HepG2 (cell line): ENCODE data around the gene NIP7. TPM values are rescaled to one million over a fixed set of nuclear protein-coding genes. Genes with fewer than 3 reads are reported as not detected.

Source experiments
- FLYWCH1 ChIP-seq: sonication (generic); formaldehyde crosslinking; IDR thresholded peaks from 2 replicates; pipeline ENCODE4 v1.8.1; 2023; ENCODE audit warnings: mild to moderate bottlenecking, missing genetic modification reagents
- GLI4 ChIP-seq: sonication (generic); formaldehyde crosslinking; IDR thresholded peaks from 2 replicates; pipeline ENCODE4 v1.5.1; 2020; ENCODE audit warnings: missing genetic modification reagents, mild to moderate bottlenecking, moderate library complexity, borderline replicate concordance
- GPN1 ChIP-seq: sonication (generic); formaldehyde crosslinking; IDR thresholded peaks from 2 replicates; pipeline ENCODE4 v1.5.1; 2020; ENCODE audit warnings: missing genetic modification reagents, borderline replicate concordance
- KDM1A ChIP-seq: IDR thresholded peaks from 2 replicates; pipeline ENCODE4 v1.6.1; 2016; ENCODE audit warnings: missing compliant biosample characterization
- MBD4 ChIP-seq: IDR thresholded peaks from 2 replicates; pipeline ENCODE4 v1.6.1; 2012; ENCODE audit warnings: low read length, inconsistent platforms, borderline replicate concordance
- NFIB ChIP-seq: sonication (generic); formaldehyde crosslinking; IDR thresholded peaks from 2 replicates; pipeline ENCODE4 v1.9.0; 2021; ENCODE audit warnings: missing genetic modification reagents, mild to moderate bottlenecking, borderline replicate concordance
- NFYB ChIP-seq: sonication (generic); formaldehyde crosslinking; IDR thresholded peaks from 2 replicates; pipeline ENCODE4 v1.4.0; 2020; ENCODE audit warnings: missing genetic modification reagents
- NFYC ChIP-seq: IDR thresholded peaks from 2 replicates; pipeline ENCODE4 v1.6.1; 2016; ENCODE audit warnings: missing genetic modification reagents, missing compliant biosample characterization
- POLR2A ChIP-seq, 2 experiments: IDR thresholded peaks; 2 replicates each; pipeline ENCODE4 v1.6.1; 2011; ENCODE audit warnings: low read depth in 2 of 2, low read length in 2 of 2, mild to moderate bottlenecking in 1 of 2, moderate library complexity in 1 of 2; ENCODE audit not compliant: insufficient read depth in 1 of 2
- PTBP1 ChIP-seq: fragments of 200-400 bp; formaldehyde crosslinking; IDR thresholded peaks from 2 replicates; pipeline ENCODE4 v1.6.1; 2018; ENCODE audit warnings: low read length, low read depth; ENCODE audit not compliant: poor library complexity, severe bottlenecking
- RBM22 ChIP-seq: fragments of 200-400 bp; formaldehyde crosslinking; optimal IDR thresholded peaks from 2 replicates; pipeline ENCODE3; 2017; ENCODE audit warnings: mild to moderate bottlenecking, low read length, moderate library complexity
- TARDBP ChIP-seq: sonication (generic); formaldehyde crosslinking; IDR thresholded peaks from 2 replicates; pipeline ENCODE4 v1.8.0; 2022; ENCODE audit warnings: mild to moderate bottlenecking, missing genetic modification reagents
- TMF1 ChIP-seq: sonication (generic); formaldehyde crosslinking; IDR thresholded peaks from 2 replicates; pipeline ENCODE4 v1.8.1; 2022; ENCODE audit warnings: low read depth, missing genetic modification reagents
- XBP1 ChIP-seq: sonication (generic); formaldehyde crosslinking; IDR thresholded peaks from 2 replicates; pipeline ENCODE4 v1.5.0; 2020; ENCODE audit warnings: missing genetic modification reagents
- ZBTB7B ChIP-seq: sonication (generic); formaldehyde crosslinking; IDR thresholded peaks from 2 replicates; pipeline ENCODE4 v1.4.0; 2020; ENCODE audit warnings: missing genetic modification reagents
- ZNF562 ChIP-seq: sonication (generic); formaldehyde crosslinking; IDR thresholded peaks from 2 replicates; pipeline ENCODE4 v1.8.0; 2022; ENCODE audit warnings: missing genetic modification reagents, borderline replicate concordance
- ZNF564 ChIP-seq: sonication (generic); formaldehyde crosslinking; IDR thresholded peaks from 2 replicates; pipeline ENCODE4 v1.8.1; 2023; ENCODE audit warnings: mild to moderate bottlenecking, missing genetic modification reagents
- ZNF746 ChIP-seq: sonication (generic); formaldehyde crosslinking; IDR thresholded peaks from 2 replicates; pipeline ENCODE4 v1.8.0; 2022; ENCODE audit warnings: mild to moderate bottlenecking, missing genetic modification reagents
- ZNF766 ChIP-seq: sonication (generic); formaldehyde crosslinking; IDR thresholded peaks from 2 replicates; pipeline ENCODE4 v1.5.0; 2020; ENCODE audit warnings: missing genetic modification reagents, borderline replicate concordance
- ZNF772 ChIP-seq: sonication (generic); formaldehyde crosslinking; IDR thresholded peaks from 2 replicates; pipeline ENCODE4 v1.5.0; 2020; ENCODE audit warnings: mild to moderate bottlenecking, missing genetic modification reagents
- ZNF879 ChIP-seq: sonication (generic); formaldehyde crosslinking; IDR thresholded peaks from 2 replicates; pipeline ENCODE4 v1.8.1; 2023; ENCODE audit warnings: missing genetic modification reagents
- polyA plus RNA-seq, 8 experiments: library from polyadenylated mRNA; depleted of rRNA in 3 of 8; stranded (reverse) in 7 of 8; unstranded in 1 of 8; fragments of >200 nt; fragmentation: Illumina TruSeq in 4 of 8; extraction: Trizol in 4 of 8; gene quantifications; 2 replicates each; pipeline versions ENCODE4 v1.2.1 to v1.2.3, GENCODE V29; 2011 to 2016; ENCODE audit warnings: low read depth in 4 of 8, missing spikeins in 1 of 8, mixed read lengths in 1 of 8; ENCODE audit not compliant: insufficient read depth in 1 of 8
- total RNA-seq, 5 experiments: library from RNA; depleted of rRNA; stranded (reverse); fragments of >200 nt; fragmentation: Illumina TruSeq; extraction: Trizol; gene quantifications; 2 replicates each; pipeline ENCODE4 v1.2.3, GENCODE V29; 2016; ENCODE audit warnings: low read depth in 1 of 5
- TF ChIP-seq, protein P1 (sequence below): sonication (generic); formaldehyde crosslinking; IDR thresholded peaks from 2 replicates; pipeline ENCODE4 v1.4.0; 2020; ENCODE audit warnings: missing genetic modification reagents
- TF ChIP-seq, protein P2 (sequence below): sonication (generic); formaldehyde crosslinking; IDR thresholded peaks from 2 replicates; pipeline ENCODE4 v1.8.0; 2022; ENCODE audit warnings: mild to moderate bottlenecking, missing genetic modification reagents
- TF ChIP-seq, protein P3 (sequence below): sonication (generic); formaldehyde crosslinking; conservative IDR thresholded peaks from 2 replicates; pipeline ENCODE4 v1.4.0; 2020; ENCODE audit warnings: missing genetic modification reagents
- TF ChIP-seq, protein P4 (sequence below): IDR thresholded peaks from 2 replicates; pipeline ENCODE4 v1.6.1; 2012; ENCODE audit warnings: low read depth, low read length, improper control_type of control experiment
- TF ChIP-seq, protein P5 (sequence below): sonication (generic); formaldehyde crosslinking; IDR thresholded peaks from 2 replicates; pipeline ENCODE4 v1.4.0; 2020; ENCODE audit warnings: missing genetic modification reagents

The NIP7 gene
- total and polyA plus RNA-seq, 2 of the 13 experiments (the other 11 are each of a cell fraction or from before 2014, with no cell fraction given): 15.3 to 114 TPM

DNA sequence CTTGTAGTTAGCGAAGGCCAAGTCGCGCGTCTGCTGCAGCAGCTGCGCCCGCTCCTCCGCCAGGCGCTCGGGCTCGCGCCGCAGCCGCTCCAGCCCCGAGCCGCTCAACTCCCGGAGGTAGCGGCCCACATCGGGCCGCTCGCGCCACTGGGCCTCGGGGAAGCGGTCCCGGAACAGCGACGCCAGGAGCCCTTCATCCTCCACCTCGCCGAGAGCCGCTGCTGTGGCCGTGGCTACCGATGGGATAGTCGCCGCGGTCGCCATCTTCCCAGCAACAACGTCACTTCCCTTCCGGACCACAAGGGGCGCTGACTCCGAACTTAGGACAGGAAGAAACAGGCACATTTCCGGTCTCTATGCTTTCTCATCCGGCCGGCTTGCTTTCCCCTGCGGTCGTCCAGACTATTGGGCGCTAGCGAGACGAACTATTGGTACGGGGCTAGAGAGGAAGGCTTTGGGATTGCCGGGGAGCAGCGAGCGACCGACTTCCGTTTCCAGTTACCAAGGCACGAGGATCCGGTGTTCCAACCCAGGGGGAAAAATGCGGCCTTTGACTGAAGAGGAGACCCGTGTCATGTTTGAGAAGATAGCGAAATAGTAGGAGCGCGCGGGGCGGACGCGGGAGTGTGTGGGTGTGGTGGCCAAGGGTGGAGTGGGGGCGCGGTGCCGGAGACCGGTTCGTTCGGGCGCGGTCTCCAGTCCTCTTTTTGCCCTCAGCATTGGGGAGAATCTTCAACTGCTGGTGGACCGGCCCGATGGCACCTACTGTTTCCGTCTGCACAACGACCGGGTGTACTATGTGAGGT, at the start of gene NIP7, which contains the start of gene COG8 (continued):
- TF ChIP-seq XBP1 (CRISPR knock-in tag): no peak; the same call in none of the 2 replicates
- TF ChIP-seq, protein P1, sequence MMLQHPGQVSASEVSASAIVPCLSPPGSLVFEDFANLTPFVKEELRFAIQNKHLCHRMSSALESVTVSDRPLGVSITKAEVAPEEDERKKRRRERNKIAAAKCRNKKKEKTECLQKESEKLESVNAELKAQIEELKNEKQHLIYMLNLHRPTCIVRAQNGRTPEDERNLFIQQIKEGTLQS: peak; percentile 51; the same call in 1 of the 2 replicates
- TF ChIP-seq ZNF772 (CRISPR knock-in tag): peak; percentile 82
- TF ChIP-seq ZNF564 (CRISPR knock-in tag): 0 out of 2 replicates have a peak, but pooled peaks have one; percentile 22
- TF ChIP-seq FLYWCH1 (CRISPR knock-in tag): no peak
- TF ChIP-seq, protein P2, sequence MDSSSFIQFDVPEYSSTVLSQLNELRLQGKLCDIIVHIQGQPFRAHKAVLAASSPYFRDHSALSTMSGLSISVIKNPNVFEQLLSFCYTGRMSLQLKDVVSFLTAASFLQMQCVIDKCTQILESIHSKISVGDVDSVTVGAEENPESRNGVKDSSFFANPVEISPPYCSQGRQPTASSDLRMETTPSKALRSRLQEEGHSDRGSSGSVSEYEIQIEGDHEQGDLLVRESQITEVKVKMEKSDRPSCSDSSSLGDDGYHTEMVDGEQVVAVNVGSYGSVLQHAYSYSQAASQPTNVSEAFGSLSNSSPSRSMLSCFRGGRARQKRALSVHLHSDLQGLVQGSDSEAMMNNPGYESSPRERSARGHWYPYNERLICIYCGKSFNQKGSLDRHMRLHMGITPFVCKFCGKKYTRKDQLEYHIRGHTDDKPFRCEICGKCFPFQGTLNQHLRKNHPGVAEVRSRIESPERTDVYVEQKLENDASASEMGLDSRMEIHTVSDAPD: peak; percentile 89; the same call in 1 of the 2 replicates
- TF ChIP-seq, protein P3, sequence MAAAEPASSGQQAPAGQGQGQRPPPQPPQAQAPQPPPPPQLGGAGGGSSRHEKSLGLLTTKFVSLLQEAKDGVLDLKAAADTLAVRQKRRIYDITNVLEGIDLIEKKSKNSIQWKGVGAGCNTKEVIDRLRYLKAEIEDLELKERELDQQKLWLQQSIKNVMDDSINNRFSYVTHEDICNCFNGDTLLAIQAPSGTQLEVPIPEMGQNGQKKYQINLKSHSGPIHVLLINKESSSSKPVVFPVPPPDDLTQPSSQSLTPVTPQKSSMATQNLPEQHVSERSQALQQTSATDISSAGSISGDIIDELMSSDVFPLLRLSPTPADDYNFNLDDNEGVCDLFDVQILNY: peak; percentile 25; the same call in 1 of the 2 replicates
- peak; percentile 84; the same call in 1 of the 2 replicates for TF ChIP-seq TMF1
- TF ChIP-seq NFIB (CRISPR knock-in tag): no peak
- peak; percentile 58 for TF ChIP-seq RBM22
- TF ChIP-seq POLR2A (IDR thresholded peaks at IDR 0.05; ENCODE audit: insufficient read depth in 1 of 2, low read depth in 2 of 2, low read length in 2 of 2): peak; percentile 91 to 93
- TF ChIP-seq ZBTB7B: 0 out of 2 replicates have a peak, but pooled peaks have one; percentile 16
- TF ChIP-seq TARDBP: peak; percentile 96
- TF ChIP-seq, protein P4, sequence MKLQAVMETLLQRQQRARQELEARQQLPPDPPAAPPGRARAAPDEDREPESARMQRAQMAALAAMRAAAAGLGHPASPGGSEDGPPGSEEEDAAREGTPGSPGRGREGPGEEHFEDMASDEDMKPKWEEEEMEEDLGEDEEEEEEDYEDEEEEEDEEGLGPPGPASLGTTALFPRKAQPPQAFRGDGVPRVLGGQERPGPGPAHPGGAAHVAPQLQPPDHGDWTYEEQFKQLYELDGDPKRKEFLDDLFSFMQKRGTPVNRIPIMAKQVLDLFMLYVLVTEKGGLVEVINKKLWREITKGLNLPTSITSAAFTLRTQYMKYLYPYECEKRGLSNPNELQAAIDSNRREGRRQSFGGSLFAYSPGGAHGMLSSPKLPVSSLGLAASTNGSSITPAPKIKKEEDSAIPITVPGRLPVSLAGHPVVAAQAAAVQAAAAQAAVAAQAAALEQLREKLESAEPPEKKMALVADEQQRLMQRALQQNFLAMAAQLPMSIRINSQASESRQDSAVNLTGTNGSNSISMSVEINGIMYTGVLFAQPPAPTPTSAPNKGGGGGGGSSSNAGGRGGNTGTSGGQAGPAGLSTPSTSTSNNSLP: no peak; the same call in none of the 2 replicates
- TF ChIP-seq KDM1A (CRISPR knock-in tag): no peak
- peak; percentile 34 for TF ChIP-seq ZNF879 (CRISPR knock-in tag)
- TF ChIP-seq GLI4 (CRISPR knock-in tag): peak; percentile 92
- TF ChIP-seq NFYC (CRISPR knock-in tag): peak; percentile 48; the same call in 1 of the 2 replicates
- no peak for TF ChIP-seq MBD4
- no peak; the same call in 1 of the 2 replicates for TF ChIP-seq ZNF746 (CRISPR knock-in tag)
- no peak; the same call in 1 of the 2 replicates for TF ChIP-seq GPN1 (CRISPR knock-in tag)
- peak; percentile 78; the same call in 1 of the 2 replicates for TF ChIP-seq ZNF766 (CRISPR knock-in tag)
- TF ChIP-seq ZNF562 (CRISPR knock-in tag): no peak
- peak; percentile 65 for TF ChIP-seq NFYB (CRISPR knock-in tag)
- TF ChIP-seq, protein P5, sequence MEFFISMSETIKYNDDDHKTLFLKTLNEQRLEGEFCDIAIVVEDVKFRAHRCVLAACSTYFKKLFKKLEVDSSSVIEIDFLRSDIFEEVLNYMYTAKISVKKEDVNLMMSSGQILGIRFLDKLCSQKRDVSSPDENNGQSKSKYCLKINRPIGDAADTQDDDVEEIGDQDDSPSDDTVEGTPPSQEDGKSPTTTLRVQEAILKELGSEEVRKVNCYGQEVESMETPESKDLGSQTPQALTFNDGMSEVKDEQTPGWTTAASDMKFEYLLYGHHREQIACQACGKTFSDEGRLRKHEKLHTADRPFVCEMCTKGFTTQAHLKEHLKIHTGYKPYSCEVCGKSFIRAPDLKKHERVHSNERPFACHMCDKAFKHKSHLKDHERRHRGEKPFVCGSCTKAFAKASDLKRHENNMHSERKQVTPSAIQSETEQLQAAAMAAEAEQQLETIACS (CRISPR knock-in tag): peak; percentile 65
- no peak for TF ChIP-seq PTBP1
